Hematopoietic multipotent progenitor cell treated with erythropoietin and hydrocortisone succinate and interleukin-3 and kit ligand, for 8 days (in vitro differentiated cells): ENCODE measurements around the gene TBRG4.

Source experiments
- DNase-seq: peaks from one replicate; pipeline ENCODE4 v3.0.0-alpha.2; 2015

TBRG4 gene

DNA sequence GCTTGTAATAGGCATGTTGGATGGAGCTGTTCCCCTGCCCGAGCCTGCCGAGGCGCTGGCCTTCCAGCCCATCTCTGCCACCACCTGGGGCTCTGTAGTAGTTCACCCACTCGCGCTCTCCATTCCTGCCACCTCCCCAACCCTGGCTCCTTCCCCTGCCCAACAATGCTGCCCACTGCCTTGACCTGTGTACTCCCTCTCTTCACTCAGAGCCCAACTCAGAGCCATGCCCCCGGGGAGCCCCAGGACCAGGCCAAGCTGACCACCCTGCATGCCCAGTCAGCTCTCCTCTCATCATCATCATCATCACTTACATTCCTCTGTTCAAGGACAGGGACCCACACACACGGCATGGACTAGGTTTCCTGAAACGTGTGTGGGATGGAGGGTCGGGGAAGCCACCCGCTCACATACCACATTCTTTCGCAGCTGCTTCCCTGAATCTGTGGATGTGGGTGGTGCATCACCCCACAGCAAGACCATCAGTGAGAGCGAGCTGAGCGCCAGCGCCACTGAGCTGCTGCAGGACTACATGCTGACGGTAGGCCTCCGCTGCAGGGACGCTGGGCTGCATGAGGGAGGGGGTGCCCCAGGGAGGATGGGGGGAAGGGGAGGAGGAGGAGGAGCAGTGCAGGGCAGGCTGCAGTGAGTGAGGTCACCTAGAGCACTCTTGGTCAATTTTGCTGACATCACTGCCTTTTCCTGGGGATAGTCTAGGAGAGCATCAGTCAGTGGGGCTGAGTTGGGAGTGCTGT lies 38.3 kb downstream of the TBRG4 start:
- DNase-seq: no peak

GRCh38 chr7:45072131-45073030 lies 39.1 kb downstream of the TBRG4 start:
- DNase-seq: no peak

- no peak for DNase-seq
Measured at GRCh38 chr7:45071528-45071927, 40.0 kb downstream of the TBRG4 start.

- no peak for DNase-seq
Measured at GRCh38 chr7:45070254-45070642, 41.2 kb downstream of the TBRG4 start.

GRCh38 chr7:45069444-45070253 lies 41.8 kb downstream of the TBRG4 start:
- no peak for DNase-seq

DNA sequence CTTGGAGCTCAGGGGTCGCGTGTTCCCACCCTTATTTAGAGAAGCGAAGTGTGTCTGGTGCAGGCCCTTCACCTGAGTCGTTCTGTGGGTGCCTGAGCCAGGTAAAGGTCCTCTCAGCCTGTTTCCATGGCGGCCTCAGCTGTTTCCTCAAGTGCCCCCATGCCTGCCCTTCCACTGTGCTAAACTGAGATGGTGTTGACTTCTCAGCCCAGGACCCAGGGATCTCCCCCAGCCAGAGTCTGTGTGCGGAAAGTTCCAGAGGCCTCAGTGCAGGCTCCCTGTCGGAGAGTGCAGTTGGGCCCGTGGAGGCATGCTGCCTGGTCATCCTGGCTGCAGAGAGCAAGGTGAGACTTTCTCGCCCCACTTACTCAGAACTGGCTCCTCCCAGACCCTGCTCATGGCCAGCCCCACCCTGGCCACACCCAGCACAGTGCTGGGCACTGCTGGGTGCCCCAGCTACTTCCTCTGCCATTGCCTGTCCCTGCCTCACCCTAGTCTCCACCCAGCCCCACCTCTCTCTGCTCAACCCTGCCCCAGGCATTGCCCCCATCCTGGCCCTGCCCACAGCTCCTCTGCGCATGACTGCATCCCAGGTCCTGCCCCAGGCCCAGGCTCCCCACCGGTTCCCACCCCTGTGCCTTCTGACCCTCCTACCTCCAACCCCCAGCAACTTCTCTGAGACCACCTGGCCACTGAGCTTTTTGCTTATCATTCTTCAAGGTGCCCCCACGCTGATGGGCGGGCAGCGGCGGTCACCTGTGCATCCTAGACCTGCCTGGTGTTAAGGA lies 43.1 kb downstream of the TBRG4 start:
- peak; percentile 63 for DNase-seq

DNA sequence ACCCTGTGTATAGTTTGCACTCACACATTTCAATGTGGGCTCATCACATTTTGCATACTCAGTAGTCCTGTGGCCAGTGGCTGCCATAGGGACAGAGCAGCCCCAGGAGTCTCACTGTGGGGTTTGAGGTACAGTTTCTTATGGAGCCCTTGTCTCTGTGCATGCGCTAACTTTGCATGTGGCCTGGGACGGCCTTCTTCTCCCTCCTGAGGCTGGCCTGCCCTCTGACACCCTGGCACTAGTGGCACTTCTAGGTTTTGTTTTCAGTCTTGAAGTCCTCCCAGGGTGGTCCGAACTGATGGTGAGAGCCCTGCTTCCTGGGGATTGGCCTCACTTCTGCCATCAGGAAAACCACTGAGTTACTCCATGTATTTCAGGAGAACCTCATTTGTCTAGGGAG lies 43.9 kb downstream of the TBRG4 start:
- no peak for DNase-seq

DNA sequence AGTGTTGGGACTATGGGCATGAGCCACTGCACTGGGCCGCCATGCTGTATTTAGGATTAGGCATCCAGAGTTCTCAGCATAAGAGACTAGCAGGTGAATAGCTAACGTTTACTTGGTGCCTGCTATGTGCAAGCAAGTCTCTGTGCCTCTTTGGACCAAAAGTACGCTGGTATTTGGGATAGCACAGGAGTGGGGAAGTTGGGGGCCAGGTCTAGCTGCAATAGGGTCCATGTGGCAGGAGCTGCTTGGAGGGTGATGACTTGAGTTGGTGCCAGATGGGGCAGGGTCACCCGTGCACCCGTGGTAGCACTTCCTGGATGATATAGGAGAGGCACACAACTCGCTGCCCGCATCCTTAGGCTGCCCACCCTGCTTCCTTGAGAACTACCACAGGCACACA lies 45.1 kb downstream of the TBRG4 start:
- DNase-seq: no peak

DNA sequence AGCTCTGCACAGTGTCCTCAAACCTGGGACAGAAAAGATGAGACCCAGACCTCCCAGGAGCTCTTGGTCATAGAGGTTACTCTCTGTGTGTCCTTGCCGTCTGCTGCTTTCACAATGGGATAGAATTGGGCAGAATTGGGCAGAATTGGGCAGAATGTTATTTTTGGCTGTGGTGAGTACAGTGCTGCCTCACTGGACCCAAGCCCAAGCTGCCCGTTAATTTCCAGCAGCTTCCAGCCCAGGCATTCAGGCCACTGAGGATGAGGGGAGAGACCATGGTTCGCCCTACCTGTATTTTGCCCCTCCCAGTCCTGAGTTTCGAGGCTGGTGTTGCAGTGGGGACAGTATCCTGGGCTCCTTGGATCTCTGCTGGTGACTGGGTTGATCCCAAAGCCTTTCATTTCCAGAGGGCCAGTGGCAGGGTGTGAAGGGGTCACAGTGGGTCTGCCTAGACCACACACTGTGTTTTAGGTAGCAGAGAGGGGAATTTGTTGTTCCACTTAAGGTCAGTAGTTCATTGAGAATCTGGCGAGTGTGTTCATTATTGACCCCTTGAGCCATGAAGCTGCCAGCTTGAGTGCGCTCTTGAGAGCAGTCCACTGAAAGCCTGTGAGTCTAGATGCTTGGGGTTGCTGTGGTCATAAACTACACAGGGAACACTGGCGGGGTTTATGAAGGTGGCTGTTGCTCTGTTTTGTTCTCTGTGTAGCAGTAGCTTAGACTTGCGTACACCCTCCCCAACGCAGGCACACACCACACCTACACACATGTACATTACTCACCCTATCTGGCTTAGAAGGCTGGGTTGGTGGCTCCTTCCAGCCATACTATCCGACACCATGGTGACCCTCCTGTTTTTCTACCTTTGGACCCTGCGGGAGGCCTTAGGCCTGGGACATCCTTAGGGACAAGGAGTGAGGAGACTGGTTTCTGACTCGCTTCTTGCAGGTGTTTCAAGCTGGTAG lies 46.2 kb downstream of the TBRG4 start:
- DNase-seq: no peak

- no peak for DNase-seq
Measured at GRCh38 chr7:45064047-45064725, 47.3 kb downstream of the TBRG4 start.

- no peak for DNase-seq
Measured at GRCh38 chr7:45061806-45062425, 49.6 kb downstream of the TBRG4 start.

- DNase-seq: no peak
Measured at GRCh38 chr7:45061352-45061751, 50.1 kb downstream of the TBRG4 start.

- no peak for DNase-seq
Measured at GRCh38 chr7:45060295-45060694, 51.2 kb downstream of the TBRG4 start.

- no peak for DNase-seq
Measured at GRCh38 chr7:45057878-45058277, 53.6 kb downstream of the TBRG4 start.

- DNase-seq: no peak
Measured at GRCh38 chr7:45055594-45056219, 55.8 kb downstream of the TBRG4 start.

- DNase-seq: no peak
Measured at GRCh38 chr7:45055016-45055415, 56.5 kb downstream of the TBRG4 start.

GRCh38 chr7:45054442-45054841 lies 57.1 kb downstream of the TBRG4 start:
- no peak for DNase-seq

DNA sequence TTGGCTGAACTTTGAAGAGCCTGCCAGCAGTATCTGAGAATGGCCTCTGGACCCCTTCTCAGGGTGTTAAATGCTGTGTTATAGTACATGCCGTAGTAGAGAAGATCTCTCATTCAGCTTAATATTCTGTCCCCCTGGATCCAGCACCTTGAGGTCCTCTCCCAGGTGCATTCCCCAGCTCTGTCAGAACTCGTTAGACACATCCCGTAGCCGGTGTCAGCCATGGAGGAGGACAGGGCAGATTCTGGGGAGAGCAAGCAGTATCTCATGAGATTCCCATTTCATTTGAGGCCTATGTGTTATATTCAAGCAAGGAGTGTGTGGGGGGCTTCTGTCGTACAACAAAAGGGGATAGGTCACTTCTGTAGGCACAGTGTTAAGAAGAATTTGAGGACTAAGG lies 57.6 kb downstream of the TBRG4 start:
- no peak for DNase-seq

- no peak for DNase-seq
Measured at GRCh38 chr7:45053401-45053800, 58.1 kb downstream of the TBRG4 start.

- no peak for DNase-seq
Measured at GRCh38 chr7:45052011-45052410, 59.5 kb downstream of the TBRG4 start.
